IMR-90 (cell line): ENCODE results near the gene CAPN2. TPM values are rescaled to one million over a fixed set of nuclear protein-coding genes. Genes with fewer than 3 reads are reported as not detected.

Experiments used
- ATAC-seq: fragments of 200-7000 bp; cut with Tn5 transposase; 2 replicates; pipeline ENCODE4 v1.9.1; 2020; ENCODE audit warnings: low read depth, mild to moderate bottlenecking, moderate library complexity
- BruUV-seq: library from RNA; stranded (reverse); fragments of 400-500 nt; replicated peaks from 2 replicates; lab custom pipeline; 2021; lab: Mats Ljungman, UMichigan
- CTCF ChIA-PET: fragments of 300-600 bp; formaldehyde crosslinking; extraction: SDS; loops from one replicate; lab custom pipeline; 2021; ENCODE audit warnings: antibody characterized with exemption; lab: Yijun Ruan, JAX
- POLR2A ChIA-PET: fragments of 300-600 bp; sonication (Branson Sonifier 250); formaldehyde crosslinking; loops from one replicate; lab custom pipeline; 2022; ENCODE audit warnings: antibody characterized with exemption; ENCODE audit not compliant: unreplicated experiment; lab: Charles Lee
- DNase-seq: peaks from one replicate; pipeline ENCODE4 v3.0.0; 2013
- H2AFZ ChIP-seq: replicated peaks from 2 replicates; pipeline ENCODE3; 2013; ENCODE audit warnings: low read length, mild to moderate bottlenecking; ENCODE audit not compliant: poor library complexity
- H2AK5ac ChIP-seq: 2 replicates; pipeline ENCODE4 v1.6.1; 2013; ENCODE audit warnings: low read depth, low read length, inconsistent platforms
- H2AK9ac ChIP-seq: replicated peaks from 2 replicates; pipeline ENCODE3; 2013; ENCODE audit warnings: mild to moderate bottlenecking, low read depth, low read length, moderate library complexity; ENCODE audit not compliant: poor library complexity
- H2BK120ac ChIP-seq: 2 replicates; pipeline ENCODE4 v1.6.1; 2013; ENCODE audit warnings: low read depth, low read length, inconsistent platforms
- H2BK15ac ChIP-seq: 3 replicates; pipeline ENCODE4 v1.6.1; 2013; ENCODE audit warnings: low read depth, low read length, inconsistent platforms
- H2BK20ac ChIP-seq: 2 replicates; pipeline ENCODE4 v1.6.1; 2013; ENCODE audit warnings: low read depth, mild to moderate bottlenecking, inconsistent platforms, low read length, moderate library complexity
- H2BK5ac ChIP-seq: 2 replicates; pipeline ENCODE4 v1.6.1; 2013; ENCODE audit warnings: mild to moderate bottlenecking, low read depth, low read length, inconsistent platforms; ENCODE audit not compliant: poor library complexity, severe bottlenecking
- H3K14ac ChIP-seq: replicated peaks from 2 replicates; pipeline ENCODE4 v1.6.1; 2013; ENCODE audit warnings: low read depth, low read length, inconsistent platforms
- H3K18ac ChIP-seq: 2 replicates; pipeline ENCODE4 v1.6.1; 2013; ENCODE audit warnings: low read depth, low read length, control low read depth
- H3K23ac ChIP-seq: 2 replicates; pipeline ENCODE4 v1.6.1; 2013; ENCODE audit warnings: low read depth, low read length, inconsistent platforms
- H3K27ac ChIP-seq: 2 replicates; pipeline ENCODE4 v1.5.1; 2013; ENCODE audit warnings: mild to moderate bottlenecking, control low read depth, low read length; ENCODE audit not compliant: insufficient read depth
- H3K27me3 ChIP-seq: 2 replicates; pipeline ENCODE4 v1.6.1; 2013; ENCODE audit warnings: low read length; ENCODE audit not compliant: control insufficient read depth, insufficient read depth
- H3K36me3 ChIP-seq: 2 replicates; pipeline ENCODE4 v1.6.1; 2013; ENCODE audit warnings: low read length, mixed read lengths; ENCODE audit not compliant: control insufficient read depth, insufficient read depth
- H3K4ac ChIP-seq: 2 replicates; pipeline ENCODE4 v1.6.1; 2013; ENCODE audit warnings: low read depth, low read length, inconsistent platforms
- H3K4me1 ChIP-seq: 2 replicates; pipeline ENCODE4 v1.6.1; 2013; ENCODE audit warnings: low read length, mixed read lengths; ENCODE audit not compliant: control insufficient read depth, insufficient read depth
- H3K4me2 ChIP-seq: 2 replicates; pipeline ENCODE4 v1.6.1; 2013; ENCODE audit warnings: low read depth, mild to moderate bottlenecking, control low read depth, low read length, moderate library complexity
- H3K4me3 ChIP-seq: 2 replicates; pipeline ENCODE4 v1.5.1; 2013; ENCODE audit warnings: low read depth, mild to moderate bottlenecking, control low read depth, low read length, moderate library complexity; ENCODE audit not compliant: insufficient read depth
- H3K56ac ChIP-seq: 2 replicates; pipeline ENCODE4 v1.6.1; 2013; ENCODE audit warnings: low read length, inconsistent platforms; ENCODE audit not compliant: insufficient read depth; ENCODE audit errors: extremely low read depth
- H3K79me1 ChIP-seq, 2 experiments: 2 replicates each; pipeline ENCODE4 v1.6.1; 2013; ENCODE audit warnings: low read length in 2 of 2, inconsistent platforms in 1 of 2, low read depth in 1 of 2
- H3K9ac ChIP-seq: 2 replicates; pipeline ENCODE4 v1.6.1; 2013; ENCODE audit warnings: low read depth, low read length, control low read depth
- H3K9me1 ChIP-seq: 2 replicates; pipeline ENCODE4 v1.6.1; 2013; ENCODE audit warnings: low read length, inconsistent platforms; ENCODE audit not compliant: insufficient read depth
- H3K9me3 ChIP-seq: 2 replicates; pipeline ENCODE4 v1.6.1; 2013; ENCODE audit warnings: low read length; ENCODE audit not compliant: control insufficient read depth, insufficient read depth
- H4K20me1 ChIP-seq: 2 replicates; pipeline ENCODE4 v1.6.1; 2013; ENCODE audit warnings: low read length, inconsistent platforms; ENCODE audit not compliant: insufficient read depth
- H4K5ac ChIP-seq: 2 replicates; pipeline ENCODE4 v1.6.1; 2013; ENCODE audit warnings: mild to moderate bottlenecking, low read depth, low read length, control low read depth
- H4K8ac ChIP-seq, 2 experiments: 2 replicates each; pipeline ENCODE4 v1.6.1; 2013; ENCODE audit warnings: low read depth in 2 of 2, low read length in 2 of 2, control low read depth in 1 of 2, inconsistent platforms in 1 of 2
- H4K91ac ChIP-seq: 2 replicates; pipeline ENCODE4 v1.6.1; 2013; ENCODE audit warnings: low read depth, low read length, inconsistent platforms; ENCODE audit not compliant: insufficient read depth
- CEBPB ChIP-seq: IDR thresholded peaks from 2 replicates; pipeline ENCODE4 v1.6.1; 2012; ENCODE audit warnings: low read depth, low read length, improper control_type of control experiment
- RCOR1 ChIP-seq: IDR thresholded peaks from 2 replicates; pipeline ENCODE4 v1.6.1; 2012; ENCODE audit warnings: mild to moderate bottlenecking, low read length, improper control_type of control experiment; ENCODE audit not compliant: insufficient replicate concordance
- WGBS, 2 experiments: methylation state at CpG; one replicate each; pipeline versions ENCODE4 v1.1.5 to v1.1.7; 2013; ENCODE audit warnings: missing lambda C conversion rate in 2 of 2; ENCODE audit not compliant: insufficient read length in 1 of 2; ENCODE audit errors: extremely low coverage in 2 of 2; 5-methylcytosine and 5-hydroxymethylcytosine counted together
- dilution Hi-C: fragments of 300-500 bp; cut with HindIII; formaldehyde crosslinking; loops from one replicate; pipeline ENCODE4 v1.14.3; 2018; ENCODE audit warnings: low sequenced_read_pairs; ENCODE audit not compliant: unreplicated experiment
- in situ Hi-C: fragments of 300-500 bp; cut with MboI; formaldehyde crosslinking; loops from 3 replicates; pipeline ENCODE4 v1.14.3; 2019; ENCODE audit warnings: low sequenced_read_pairs, inconsistent platforms, mixed read lengths
- intact Hi-C: fragments of 100-400 bp; cut with micrococcal nuclease; formaldehyde crosslinking; loops from 2 replicates; pipeline ENCODE4 v1.10.0; 2022
- polyA plus RNA-seq, 3 experiments: library from polyadenylated mRNA; depleted of rRNA; stranded (reverse); fragments of >200 nt; gene quantifications; 2 replicates each; pipeline ENCODE4 v1.2.3, GENCODE V29; 2012; ENCODE audit warnings: low replicate concordance in 1 of 3
- total RNA-seq: library from RNA; depleted of rRNA; stranded (reverse); fragments of >200 nt; gene quantifications from 2 replicates; pipeline ENCODE4 v1.2.3, GENCODE V29; 2012

Gene CAPN2
- total and polyA plus RNA-seq, 2 of the 4 experiments (the other 2 are of a cell fraction): 339 to 430 TPM

DNA sequence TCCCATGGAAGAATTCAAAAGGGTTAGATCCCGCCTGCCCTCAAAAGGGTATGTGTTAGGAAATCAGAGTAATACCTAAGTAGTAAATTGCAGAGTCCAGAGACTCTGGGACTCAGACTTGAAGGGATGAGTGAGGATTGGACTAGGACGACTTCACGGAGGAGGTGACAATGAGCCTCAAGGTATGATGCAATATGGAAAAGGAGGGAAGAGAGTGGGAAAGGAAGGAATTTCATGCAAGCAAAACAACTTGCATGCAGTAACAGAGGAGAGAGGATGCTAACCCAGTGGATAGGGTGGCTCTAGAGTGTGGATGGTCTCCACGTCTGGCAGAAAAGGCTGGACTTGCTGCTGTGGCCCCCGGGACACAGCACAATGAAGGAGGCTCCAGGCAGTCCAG lies 4.8 kb downstream of the CAPN2 start:
- ChIA-PET POLR2A (no interaction called here), CTCF (no interaction called here)
- no peak for DNase-seq
- Histone ChIP-seq H2AK5ac (peak overlapping the region; percentile 12; the same call in 1 of the 2 replicates), H3K9me1 (peaks cover 17% of the 10 kb centered on the region), H4K5ac (no peak overlapping the region), H3K4ac (peak overlapping the region; percentile 47; the same call in 1 of the 2 replicates), H3K27me3 (no peaks in the 10 kb centered on the region), H3K4me1 (peaks cover 41% of the 10 kb centered on the region), H2AK9ac (no peak overlapping the region), H3K36me3 (peaks cover 32% of the 10 kb centered on the region), H2AFZ (no peak overlapping the region), H4K8ac (peak overlapping the region in 1 of 2 experiments; percentile 56; a peak in 1 of 4 replicates), H3K23ac (peak overlapping the region; percentile 67), H3K79me1 (peaks cover 17 to 63% of the 10 kb centered on the region in 2 experiments), H2BK15ac (no peak overlapping the region), H2BK5ac (peak overlapping the region; percentile 14), H3K4me2 (no peak overlapping the region), H2BK120ac (no peak overlapping the region), H3K4me3 (no peak overlapping the region), H3K27ac (peak overlapping the region; percentile 14; the same call in 1 of the 2 replicates), H3K9ac (no peak overlapping the region), H3K14ac (peak overlapping the region; percentile 19; the same call in 1 of the 2 replicates), H4K20me1 (peaks cover 52% of the 10 kb centered on the region), H3K18ac (no peak overlapping the region), H3K56ac (no peak overlapping the region), H3K9me3 (no peaks in the 10 kb centered on the region), H4K91ac (no peak overlapping the region), H2BK20ac (no peak overlapping the region)
- TF ChIP-seq RCOR1 (no peak), CEBPB (peak; percentile 88)
- dilution Hi-C loops (no loop called here), intact Hi-C loops (no loop called here), in situ Hi-C loops (no loop called here)
- 88% methylated on average over 3 of the region's 5 CpGs; no CpG with 5 or more reads in 1 of the 2 experiments for WGBS, 2 experiments
- no TSS peak for BruUV-seq
- no peak for ATAC-seq
